Non-pigmented ciliary epithelial cell (primary cell): ENCODE data around the gene TRAPPC8.
"Not testable (repeated sequence)": the region's sequence is repeated elsewhere in the genome, so short reads cannot be mapped to it uniquely, and the experiment has no call there.

Experiments
- DNase-seq: peaks from one replicate; pipeline ENCODE4 v3.0.0-alpha.2; 2010; ENCODE audit warnings: low read depth

TRAPPC8 gene

GRCh38 chr18:31857526-31858106 lies 85.3 kb downstream of the TRAPPC8 start:
- DNase-seq: no peak

DNA sequence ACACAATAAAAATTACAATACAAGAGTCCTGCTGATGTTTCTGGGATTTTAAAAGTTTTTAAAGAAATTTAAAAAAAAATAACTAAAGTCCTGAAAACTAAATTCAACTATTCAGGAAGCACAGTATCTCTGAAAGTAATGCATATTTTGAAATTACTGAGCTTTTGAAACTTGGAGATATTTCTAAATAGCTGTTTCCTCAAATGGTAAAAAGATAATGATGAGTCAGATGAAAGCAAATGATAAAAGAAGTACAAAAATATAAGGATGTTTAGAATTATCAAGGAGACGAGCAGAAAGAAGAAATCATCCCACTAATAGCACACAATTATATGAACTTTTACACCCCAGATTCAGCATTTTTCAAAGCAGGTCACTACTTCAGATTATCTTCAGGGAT lies 92.1 kb downstream of the TRAPPC8 start:
- DNase-seq: no peak

DNA sequence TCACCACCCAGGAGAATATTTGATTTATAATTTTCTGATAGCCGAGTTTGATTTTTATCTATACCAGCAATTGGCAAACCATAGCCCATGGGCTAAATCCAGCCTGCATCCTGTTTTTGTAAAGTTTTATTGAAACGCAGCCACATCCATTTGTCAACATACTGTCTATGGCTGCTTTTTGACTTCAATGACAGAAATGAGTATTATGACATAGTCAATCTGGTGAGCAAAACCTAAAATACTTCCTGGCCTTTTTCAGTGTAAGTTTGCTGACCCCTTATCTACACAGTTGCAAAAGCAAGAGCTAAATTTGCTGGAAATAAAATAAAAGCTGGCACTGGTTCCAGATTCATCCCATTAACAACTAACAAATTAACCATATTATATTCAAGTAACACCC lies 102.4 kb downstream of the TRAPPC8 start:
- no peak for DNase-seq

DNA sequence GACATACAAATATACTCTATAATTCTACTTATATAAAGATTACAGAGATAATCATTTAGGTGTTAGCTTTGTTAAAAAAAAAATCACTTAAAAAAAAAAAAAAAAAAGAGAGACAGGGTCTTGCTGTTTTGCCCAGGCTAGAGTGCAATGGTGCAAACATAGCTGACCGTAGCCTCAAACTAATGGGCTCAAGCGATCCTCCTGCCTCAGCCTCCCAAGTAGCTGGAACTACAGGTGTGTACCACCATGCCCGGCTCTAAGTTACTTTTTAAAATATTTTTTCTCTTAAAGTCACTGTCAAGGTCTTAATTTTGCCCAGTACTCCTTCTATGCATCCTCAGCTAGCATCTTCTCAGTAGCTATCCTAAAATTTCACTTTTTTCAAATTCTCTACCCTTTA lies 105.0 kb downstream of the TRAPPC8 start:
- DNase-seq: no peak

DNA sequence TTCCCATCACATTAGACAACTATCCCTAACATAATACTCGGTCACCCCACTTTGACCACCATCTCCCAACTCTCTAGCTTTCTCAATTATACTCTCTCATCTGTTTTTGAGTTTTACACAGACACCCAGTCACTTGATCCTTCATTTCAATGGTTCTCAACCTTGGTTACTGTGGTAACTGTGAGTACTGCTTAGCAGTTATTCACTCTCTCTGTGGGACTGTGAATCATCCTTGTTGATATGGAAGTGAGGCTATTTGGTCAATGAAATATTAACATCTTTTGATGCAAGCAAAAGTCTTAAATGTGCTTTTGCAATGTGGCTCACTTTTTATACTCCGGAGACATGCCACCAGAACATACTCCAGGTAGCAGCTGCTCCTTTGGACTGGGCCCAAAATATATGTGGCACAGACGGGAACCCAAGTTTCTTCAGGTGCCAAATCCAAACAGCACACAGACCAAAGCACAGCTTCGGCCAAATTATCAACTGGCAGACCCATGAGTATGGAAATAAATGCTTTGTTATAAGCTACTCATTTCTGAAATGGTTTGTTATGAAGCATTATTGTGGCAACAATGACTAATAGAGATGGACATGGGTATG lies 107.3 kb downstream of the TRAPPC8 start:
- DNase-seq: peak; percentile 27

DNA sequence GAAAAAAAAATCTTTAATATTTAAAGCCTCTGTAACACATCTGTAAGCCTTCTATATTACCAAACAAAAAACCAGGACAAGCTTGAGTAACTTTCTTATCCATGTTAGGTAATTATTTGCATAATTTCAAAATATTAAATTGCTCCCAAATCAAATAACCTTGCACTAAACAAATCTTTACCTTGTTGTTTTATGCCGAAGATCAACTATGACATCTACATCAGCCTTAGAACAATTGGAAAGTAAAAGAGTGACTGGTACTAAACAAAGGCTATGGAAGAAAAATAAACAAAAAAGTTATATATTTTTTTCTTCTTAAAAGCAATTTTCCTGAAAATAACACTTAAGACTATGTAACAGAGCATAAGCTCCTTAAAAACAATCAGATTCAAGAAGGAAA lies 111.0 kb downstream of the TRAPPC8 start:
- DNase-seq: no peak

DNA sequence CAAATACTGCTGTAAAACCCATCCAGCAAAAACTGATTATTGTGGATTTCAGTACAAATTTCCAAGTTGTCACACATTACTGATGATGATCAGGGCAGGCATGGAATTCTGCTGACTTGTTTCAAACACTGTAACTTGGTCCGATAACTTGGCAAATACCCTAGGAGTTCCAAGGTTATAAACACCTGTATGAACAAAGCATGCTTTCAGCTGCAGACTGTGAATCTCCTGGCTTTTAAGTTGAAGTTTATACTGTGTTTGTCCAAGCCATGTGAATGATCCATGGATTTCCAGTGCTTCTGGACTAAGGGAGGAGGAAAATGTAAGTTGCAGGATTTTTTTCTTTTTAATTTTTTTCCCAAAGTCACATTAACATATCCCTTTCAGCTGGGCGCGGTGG lies 112.2 kb downstream of the TRAPPC8 start:
- DNase-seq: no peak

DNA sequence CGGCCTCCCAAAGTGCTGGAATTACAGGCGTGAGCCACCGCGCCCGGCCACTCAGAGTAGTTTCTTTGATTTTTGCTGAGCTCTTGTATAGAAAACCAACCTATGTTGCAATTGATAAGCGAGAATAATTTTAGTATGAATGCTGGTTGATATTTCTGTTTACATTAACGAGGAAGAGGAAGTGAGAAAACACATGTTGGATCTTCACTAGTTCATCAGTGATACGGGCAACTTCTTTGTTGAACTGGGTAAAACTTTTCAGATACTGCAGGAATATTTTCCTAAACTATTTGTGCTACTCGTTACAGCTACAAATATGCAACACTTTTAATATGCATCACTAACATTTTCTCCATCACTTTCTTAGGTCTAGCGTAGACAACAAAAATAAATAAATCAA lies 114.3 kb downstream of the TRAPPC8 start:
- DNase-seq: no peak

DNA sequence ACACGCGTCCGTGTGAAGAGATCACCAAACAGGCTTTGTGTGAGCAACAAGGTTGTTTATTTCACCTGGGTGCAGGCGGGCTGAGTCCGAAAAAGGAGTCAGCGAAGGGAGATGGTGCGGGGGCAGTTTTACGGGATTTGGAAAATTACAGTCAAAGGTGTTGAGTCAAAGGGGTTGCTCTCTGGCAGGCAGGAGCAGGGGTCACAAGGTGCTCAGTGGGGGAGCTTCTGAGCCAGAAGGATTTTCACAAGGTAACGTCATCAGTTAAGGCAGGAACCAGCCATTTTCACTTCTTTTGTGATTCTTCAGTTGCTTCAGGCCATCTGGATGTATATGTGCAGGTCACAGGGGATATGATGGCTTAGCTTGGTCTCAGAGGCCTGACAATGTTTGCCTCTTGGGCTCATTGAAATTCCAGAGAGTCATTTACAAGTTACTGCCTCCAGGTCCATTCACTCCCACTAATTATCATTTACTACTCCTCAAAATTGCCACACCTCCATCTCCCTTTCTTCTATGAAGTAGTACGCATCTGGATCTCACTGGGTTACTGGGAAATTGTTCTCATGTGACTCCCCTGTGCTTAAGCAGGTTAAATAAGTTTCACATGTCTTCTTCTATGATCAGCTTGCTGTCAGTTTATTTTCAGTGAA lies 116.1 kb downstream of the TRAPPC8 start:
- DNase-seq: not testable (repeated sequence)

DNA sequence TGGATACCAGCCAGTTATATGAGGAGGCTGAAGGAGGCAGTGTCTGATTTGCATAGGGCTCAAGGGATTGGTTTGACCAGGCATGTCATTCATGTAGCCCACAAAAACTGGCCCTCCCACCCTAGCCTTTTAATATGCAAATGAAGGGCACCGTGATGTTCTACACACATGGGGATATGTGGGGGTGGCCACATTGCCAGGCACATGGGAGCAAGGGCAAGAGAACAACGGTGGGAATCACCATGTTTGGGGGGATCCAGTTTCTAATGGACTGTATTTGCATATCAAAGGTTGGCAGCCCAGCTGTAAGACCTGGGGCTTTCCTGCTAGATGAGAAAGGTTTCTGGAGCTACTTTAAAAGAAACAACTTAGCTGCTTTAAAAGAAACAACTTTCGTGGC lies 117.2 kb downstream of the TRAPPC8 start:
- DNase-seq: no peak

GRCh38 chr18:31821545-31822171 lies 121.3 kb downstream of the TRAPPC8 start:
- DNase-seq: no peak

- DNase-seq: no peak
Measured at GRCh38 chr18:31819925-31820229, 123.1 kb downstream of the TRAPPC8 start.

DNA sequence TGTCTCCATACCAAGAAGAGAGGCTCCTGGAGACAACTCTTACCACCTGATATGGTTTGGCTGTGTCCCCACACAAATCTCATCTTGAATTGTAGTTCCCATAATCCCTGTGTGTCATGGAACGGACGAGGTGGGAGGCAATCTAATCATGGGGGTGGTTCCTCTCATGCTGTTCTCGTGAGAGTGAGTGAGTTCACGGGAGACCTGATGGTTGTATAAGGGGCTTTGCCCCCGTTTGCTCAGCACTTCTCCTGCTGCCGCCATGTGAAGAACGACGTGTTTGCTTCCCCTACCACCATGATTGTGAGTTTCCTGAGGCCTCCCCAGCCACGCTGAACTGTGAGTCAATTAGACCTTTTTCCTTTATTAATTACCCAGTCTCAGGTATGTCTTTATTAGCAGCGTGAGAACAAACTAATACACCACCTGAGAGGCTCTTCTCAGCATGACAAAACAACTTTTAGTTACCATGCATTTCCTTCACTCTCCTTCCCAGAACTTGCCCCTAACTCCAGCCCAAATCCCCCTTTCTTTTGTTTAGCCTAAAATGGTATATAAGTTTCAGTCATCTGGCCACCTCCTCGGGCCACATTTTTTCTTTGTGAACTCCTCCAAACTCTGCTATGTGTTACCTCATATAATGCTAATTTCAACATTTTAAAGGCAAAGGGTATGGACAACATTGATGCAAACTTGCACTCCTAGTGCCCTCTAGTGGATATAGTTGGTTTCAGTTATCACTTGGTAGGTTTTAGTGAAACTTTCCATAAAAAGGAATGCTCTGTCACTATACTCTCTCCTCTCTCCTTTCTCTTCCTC lies 123.6 kb downstream of the TRAPPC8 start:
- DNase-seq: peak; percentile 20

DNA sequence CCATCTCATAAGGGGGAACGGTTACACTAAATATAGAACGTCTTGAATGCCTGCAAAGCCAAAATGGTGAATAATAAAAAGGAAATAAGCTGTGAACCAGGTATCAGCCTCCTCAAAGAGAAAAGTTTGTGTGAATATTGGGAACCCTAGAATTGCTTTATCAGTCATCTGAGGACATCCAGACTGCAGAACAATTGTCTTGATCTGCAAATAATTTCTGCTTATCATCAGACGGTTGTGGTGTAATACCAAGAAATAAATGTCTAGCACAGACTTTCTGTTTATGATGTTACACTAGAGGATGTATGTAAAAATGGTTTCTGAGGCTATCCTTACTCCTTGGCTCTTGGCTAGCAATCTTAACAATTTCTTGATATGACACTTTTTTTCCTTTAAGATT lies 128.8 kb downstream of the TRAPPC8 start:
- DNase-seq: no peak

DNA sequence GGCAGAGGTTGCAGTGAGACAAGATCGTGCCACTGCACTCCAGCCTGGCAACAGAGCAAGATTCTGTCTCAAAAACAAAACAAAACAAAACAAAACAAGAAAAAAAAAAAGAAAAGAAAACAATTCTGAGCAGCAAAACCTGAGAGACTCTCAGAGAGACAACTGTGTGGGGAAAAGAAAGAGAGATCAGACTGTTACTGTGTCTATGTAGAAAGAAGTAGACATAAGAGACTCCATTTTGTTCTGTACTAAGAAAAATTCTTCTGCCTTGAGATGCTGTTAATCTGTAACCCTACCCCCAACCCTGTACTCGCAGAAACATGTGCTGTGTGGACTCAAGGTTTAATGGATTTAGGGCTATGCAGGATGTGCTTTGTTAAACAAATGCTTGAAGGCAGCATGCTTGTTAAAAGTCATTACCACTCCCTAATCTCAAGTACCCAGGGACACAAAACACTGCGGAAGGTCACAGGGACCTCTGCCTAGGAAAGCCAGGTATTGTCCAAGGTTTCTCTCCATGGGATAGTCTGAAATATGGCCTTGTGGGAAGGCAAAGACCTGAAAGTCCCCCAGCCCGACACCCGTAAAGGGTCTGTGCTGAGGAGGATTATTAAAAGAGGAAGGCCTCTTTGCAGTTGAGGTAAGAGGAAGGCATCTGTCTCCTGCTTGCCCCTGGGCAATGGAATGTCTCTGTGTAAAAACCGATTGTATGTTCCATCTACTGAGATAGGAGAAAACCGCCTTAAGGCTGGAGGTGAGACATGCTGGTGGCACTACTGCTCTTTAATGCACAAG lies 132.4 kb downstream of the TRAPPC8 start:
- not testable (repeated sequence) for DNase-seq

GRCh38 chr18:31809049-31809448 lies 133.9 kb downstream of the TRAPPC8 start:
- not testable (repeated sequence) for DNase-seq

DNA sequence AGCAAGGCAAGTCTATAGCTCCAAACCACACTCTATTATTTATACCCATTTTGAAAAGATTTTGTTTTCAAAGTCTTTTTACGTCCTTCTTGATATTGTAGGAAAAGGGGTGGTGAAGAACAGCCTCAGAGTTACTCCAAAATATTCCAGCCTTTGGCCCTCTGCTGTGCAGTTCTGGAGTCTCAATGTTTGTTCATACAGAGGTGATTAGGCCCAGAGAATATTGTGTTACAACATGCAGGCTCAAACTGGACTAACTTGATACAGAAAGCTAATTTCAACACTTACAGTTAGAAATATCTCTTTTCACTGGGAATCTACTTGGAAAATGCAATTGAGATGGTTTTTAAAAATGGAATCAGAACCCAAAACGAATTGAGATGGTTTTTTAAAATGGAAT lies 141.8 kb downstream of the TRAPPC8 start:
- DNase-seq: no peak

- DNase-seq: not testable (repeated sequence)
Measured at GRCh38 chr18:31799257-31799656, 143.7 kb downstream of the TRAPPC8 start.

DNA sequence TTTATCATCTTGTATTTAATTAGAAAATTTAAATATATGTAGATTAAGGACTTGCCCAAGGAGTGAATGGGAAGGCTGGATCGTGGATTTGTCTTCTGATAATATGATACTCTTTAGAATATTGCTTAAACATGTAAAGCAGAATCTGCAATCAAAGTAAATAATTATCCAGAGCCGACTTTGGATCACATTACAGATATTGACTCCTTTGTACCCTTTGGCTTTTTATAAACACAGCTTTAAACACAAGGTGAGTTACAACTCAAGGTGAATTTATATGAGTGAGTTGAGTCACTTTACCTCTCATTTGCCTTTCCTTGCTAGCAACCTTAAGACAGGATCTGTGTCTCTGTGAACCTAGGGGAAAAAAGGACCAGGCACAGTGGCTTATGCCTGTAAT lies 144.5 kb downstream of the TRAPPC8 start:
- DNase-seq: no peak

- DNase-seq: no peak
Measured at GRCh38 chr18:31795747-31796146, 147.2 kb downstream of the TRAPPC8 start.

DNA sequence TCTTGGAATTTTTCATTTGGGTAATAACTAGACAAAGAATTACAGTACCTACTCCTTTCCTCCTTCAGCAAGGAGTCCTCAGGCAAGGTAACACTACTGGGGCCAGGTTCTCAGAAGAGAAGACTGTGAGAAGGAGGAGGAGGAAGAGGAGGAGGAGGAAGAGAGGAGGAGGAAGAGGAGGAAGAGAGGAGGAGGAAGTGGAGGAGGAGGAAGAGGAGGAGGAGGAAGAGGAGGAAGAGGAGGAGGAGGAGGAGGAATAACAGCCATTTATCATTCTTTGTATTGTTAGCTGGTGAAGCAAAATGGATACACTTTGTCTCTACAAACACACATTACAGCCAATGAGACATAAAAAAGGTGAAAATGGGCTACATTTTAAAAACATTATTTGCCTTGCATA lies 149.4 kb downstream of the TRAPPC8 start:
- DNase-seq: no peak

DNA sequence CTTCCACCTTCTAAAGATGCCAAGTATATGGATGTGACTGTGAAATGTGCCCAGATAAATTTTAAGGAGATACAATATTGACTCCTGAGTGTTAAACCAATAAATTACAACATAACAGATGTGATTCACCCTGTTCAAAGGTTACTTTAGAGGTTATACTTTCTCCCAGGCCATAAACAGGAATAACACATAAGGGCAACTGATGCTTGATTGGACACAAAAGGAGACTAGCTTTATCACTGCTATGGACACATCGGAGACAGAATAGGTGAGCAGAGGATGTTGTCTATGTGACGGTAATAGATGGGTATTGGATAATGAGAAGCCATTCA lies 150.4 kb downstream of the TRAPPC8 start:
- no peak for DNase-seq
